Heart left ventricle (tissue), 13 donors: ENCODE data around the gene ZFP91.

ENCODE experiments used
- POLR2A ChIP-seq, 2 donors: fragments of 450-650 bp; IDR thresholded peaks; one replicate each; pipeline ENCODE4 v1.6.1; 2017; ENCODE audit warnings: antibody characterized with exemption in 2 of 2, mild to moderate bottlenecking in 2 of 2, moderate library complexity in 2 of 2
- TF ChIP-seq, protein P1 (sequence below), 12 donors: fragments of 200-600 bp; sonication (generic) in 4 of 12; IDR thresholded peaks; one replicate each; pipeline versions ENCODE4 v1.5.0 to v1.8.0; 2018 to 2022; ENCODE audit warnings: antibody characterized with exemption in 12 of 12, mild to moderate bottlenecking in 5 of 12
- donor health status: ischemic (EF 13 %, LVEDD 7.1; RV severe dilation, severe dysfunction).
- donor health status: DM: no; HTN: yes; CAD: no.
- donor health status: DM: no; HTN: no; CAD: no.
- donor health status: ischemic (EF 25% LVEDD 6.9; RV normal size, moderate dysfunction).
- donor health status: ischemic (EF 25% LVEDD 5.7; RV mildly dilated, moderate dysfunction).
- donor health status: ischemic (EF 35%, LVEDD 5.7; RV mildly dilated, moderate dysfunction).
- donor health status: nonischemic (EF 11% LVEDD 7.7; RV severe dilation, severe dysfunction).
- donor health status: DM: yes; HTN: yes; CAD: no.
- donor health status: PGD.
- donor health status: ischemic (EF 29% LVEDD 5.4; RV normal size, mild dysfunction).
- donor health status: nonischemic (EF 23%, LVEDD 6.1; RV moderate dilation, normal function).

- TF ChIP-seq POLR2A (IDR thresholded peaks at IDR 0.05), result no peak
- TF ChIP-seq, protein P1, sequence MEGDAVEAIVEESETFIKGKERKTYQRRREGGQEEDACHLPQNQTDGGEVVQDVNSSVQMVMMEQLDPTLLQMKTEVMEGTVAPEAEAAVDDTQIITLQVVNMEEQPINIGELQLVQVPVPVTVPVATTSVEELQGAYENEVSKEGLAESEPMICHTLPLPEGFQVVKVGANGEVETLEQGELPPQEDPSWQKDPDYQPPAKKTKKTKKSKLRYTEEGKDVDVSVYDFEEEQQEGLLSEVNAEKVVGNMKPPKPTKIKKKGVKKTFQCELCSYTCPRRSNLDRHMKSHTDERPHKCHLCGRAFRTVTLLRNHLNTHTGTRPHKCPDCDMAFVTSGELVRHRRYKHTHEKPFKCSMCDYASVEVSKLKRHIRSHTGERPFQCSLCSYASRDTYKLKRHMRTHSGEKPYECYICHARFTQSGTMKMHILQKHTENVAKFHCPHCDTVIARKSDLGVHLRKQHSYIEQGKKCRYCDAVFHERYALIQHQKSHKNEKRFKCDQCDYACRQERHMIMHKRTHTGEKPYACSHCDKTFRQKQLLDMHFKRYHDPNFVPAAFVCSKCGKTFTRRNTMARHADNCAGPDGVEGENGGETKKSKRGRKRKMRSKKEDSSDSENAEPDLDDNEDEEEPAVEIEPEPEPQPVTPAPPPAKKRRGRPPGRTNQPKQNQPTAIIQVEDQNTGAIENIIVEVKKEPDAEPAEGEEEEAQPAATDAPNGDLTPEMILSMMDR (IDR thresholded peaks at IDR 0.05), result no peak
Measured at GRCh38 chr11:58645854-58646253, 67.0 kb downstream of the ZFP91 start.
